Measurements from ENCODE around the gene NUMBL.
A peak's percentile ranks its signal among the peaks of the same experiment; 100 is the strongest.

The NUMBL gene

GRCh38 chr19:40719414-40719894, 29.0 kb upstream of the NUMBL start:
- H3K27me3 ChIP-seq (ENCODE audit: insufficient read depth, poor library complexity, severe bottlenecking), result no peaks in the 10 kb centered on the region
- TF ChIP-seq REST (IDR thresholded peaks at IDR 0.05; ENCODE audit: insufficient replicate concordance, low read depth) (no peak), GABPA (IDR thresholded peaks at IDR 0.05; ENCODE audit: low read depth) (no peak), CTCF (IDR thresholded peaks at IDR 0.05; ENCODE audit: insufficient read depth, low read length) (no peak), SPI1 (IDR thresholded peaks at IDR 0.05; ENCODE audit: borderline replicate concordance, low read depth) (no peak), POLR2AphosphoS5 (IDR thresholded peaks at IDR 0.05; ENCODE audit: low read depth) (no peak)
- DNase-seq (ENCODE audit: low read depth in 1 of 2, low spot score in 1 of 2), result no peak
- no peak overlapping the region for H3K27ac ChIP-seq (replicated peaks)
- no peak overlapping the region for H3K4me3 ChIP-seq (replicated peaks; ENCODE audit: insufficient read depth, low read length)

GRCh38 chr19:40718774-40719391, 28.4 kb upstream of the NUMBL start:
- TF ChIP-seq POLR2AphosphoS5 (IDR thresholded peaks at IDR 0.05; ENCODE audit: low read depth), result no peak
- TF ChIP-seq SPI1 (IDR thresholded peaks at IDR 0.05; ENCODE audit: borderline replicate concordance, low read depth), result no peak
- TF ChIP-seq CTCF (IDR thresholded peaks at IDR 0.05; ENCODE audit: insufficient read depth, low read length), result no peak
- TF ChIP-seq GABPA (IDR thresholded peaks at IDR 0.05; ENCODE audit: low read depth), result no peak
- no peak for TF ChIP-seq REST (IDR thresholded peaks at IDR 0.05; ENCODE audit: insufficient replicate concordance, low read depth)
- H3K27me3 ChIP-seq (ENCODE audit: insufficient read depth, poor library complexity, severe bottlenecking), result no peaks in the 10 kb centered on the region
- H3K27ac ChIP-seq (replicated peaks), result no peak overlapping the region
- H3K4me3 ChIP-seq (replicated peaks; ENCODE audit: insufficient read depth, low read length), result peak overlapping the region; percentile 74
- no peak for DNase-seq (ENCODE audit: low read depth in 1 of 2, low spot score in 1 of 2)

GRCh38 chr19:40717880-40718773, 27.7 kb upstream of the NUMBL start:
- Histone ChIP-seq H3K4me3 (replicated peaks; ENCODE audit: insufficient read depth, low read length) (peak overlapping the region; percentile 74), H3K27ac (replicated peaks) (no peak overlapping the region), H3K27me3 (ENCODE audit: insufficient read depth, poor library complexity, severe bottlenecking) (no peaks in the 10 kb centered on the region)
- TF ChIP-seq POLR2AphosphoS5 (IDR thresholded peaks at IDR 0.05; ENCODE audit: low read depth), result no peak
- TF ChIP-seq CTCF (IDR thresholded peaks at IDR 0.05; ENCODE audit: insufficient read depth, low read length), result no peak
- no peak for TF ChIP-seq GABPA (IDR thresholded peaks at IDR 0.05; ENCODE audit: low read depth)
- TF ChIP-seq SPI1 (IDR thresholded peaks at IDR 0.05; ENCODE audit: borderline replicate concordance, low read depth), result no peak
- no peak for TF ChIP-seq REST (IDR thresholded peaks at IDR 0.05; ENCODE audit: insufficient replicate concordance, low read depth)
- DNase-seq (ENCODE audit: low read depth in 1 of 2, low spot score in 1 of 2), result no peak
